ENCODE data around the gene HMGB3. TPM values are rescaled to one million over a fixed set of nuclear protein-coding genes. Genes with fewer than 3 reads are reported as not detected.

Gene HMGB3
- total RNA-seq, 1 donor from 2014 or later: 5.6 TPM

- Histone ChIP-seq H3K27me3 (ENCODE audit: low read depth) (no peaks in the 10 kb centered on the region), H3K27ac (replicated peaks) (no peak overlapping the region), H3K36me3 (no peaks in the 10 kb centered on the region), H3K4me3 (no peak overlapping the region), H3K4me1 (no peaks in the 10 kb centered on the region), H3K9me3 (replicated peaks) (no peaks in the 10 kb centered on the region)
- no peak for TF ChIP-seq CTCF (IDR thresholded peaks at IDR 0.05; ENCODE audit: borderline replicate concordance)
- intact Hi-C loops (cut with micrococcal nuclease): no loop called here
- DNase-seq: no peak
Observed at GRCh38 chrX:151030845-151031244, 47.7 kb downstream of the HMGB3 start.

- no peak for TF ChIP-seq CTCF (IDR thresholded peaks at IDR 0.05; ENCODE audit: borderline replicate concordance)
- no peak overlapping the region for H3K27ac ChIP-seq (replicated peaks)
Observed at GRCh38 chrX:151031391-151031975, 48.3 kb downstream of the HMGB3 start.

GRCh38 chrX:151039351-151039750 is 56.2 kb downstream of the HMGB3 start:
- Histone ChIP-seq H3K9me3 (replicated peaks) (no peaks in the 10 kb centered on the region), H3K4me1 (no peaks in the 10 kb centered on the region), H3K27ac (replicated peaks) (no peak overlapping the region), H3K4me3 (no peak overlapping the region), H3K36me3 (no peaks in the 10 kb centered on the region), H3K27me3 (ENCODE audit: low read depth) (no peaks in the 10 kb centered on the region)
- intact Hi-C loops (cut with micrococcal nuclease): no loop called here
- DNase-seq: no peak
- no peak for TF ChIP-seq CTCF (IDR thresholded peaks at IDR 0.05; ENCODE audit: borderline replicate concordance)

More at GRCh38 chrX:151031391-151031975, 48.3 kb downstream of the HMGB3 start:
- Histone ChIP-seq H3K36me3 (no peaks in the 10 kb centered on the region), H3K27me3 (ENCODE audit: low read depth) (no peaks in the 10 kb centered on the region), H3K4me1 (no peaks in the 10 kb centered on the region), H3K9me3 (replicated peaks) (no peaks in the 10 kb centered on the region), H3K4me3 (no peak overlapping the region)
- no peak for DNase-seq
- intact Hi-C loops (cut with micrococcal nuclease): no loop called here

Other genes with a start within 250 kb of the HMGB3 start
- 68.1 TPM for gene CD99L2, start 84.7 kb upstream of the HMGB3 start, total RNA-seq
- not detected for gene GPR50, start 193.2 kb downstream of the HMGB3 start, total RNA-seq

Data from left ventricle myocardium inferior (tissue), 1 donor.